OCI-LY3 (cell line): ENCODE data around the gene MTMR6.

ENCODE experiments used
- H2AFZ ChIP-seq: fragments of 200-600, 300-600 bp; shearing (Covaris generic); 2 replicates; pipeline ENCODE4 v1.6.0; 2014; ENCODE audit warnings: antibody characterized with exemption, low read depth, low read length
- H3K27ac ChIP-seq: fragments of 200-600, 300-600 bp; sonication (generic); 2 replicates; pipeline ENCODE4 v1.5.1; 2014; ENCODE audit warnings: mild to moderate bottlenecking, low read length, moderate library complexity, mixed read lengths
- H3K27me3 ChIP-seq: fragments of 200-600, 300-600 bp; sonication (generic); 2 replicates; pipeline ENCODE4 v1.6.1; 2014; ENCODE audit warnings: low read depth, low read length, mixed read lengths
- H3K36me3 ChIP-seq: fragments of 200-600, 300-600 bp; sonication (generic); replicated peaks from 2 replicates; pipeline ENCODE3; 2014; ENCODE audit warnings: low read depth, low read length, mixed read lengths
- H3K4me1 ChIP-seq: fragments of 300-600, 200-600 bp; sonication (generic); 2 replicates; pipeline ENCODE4 v1.6.1; 2014; ENCODE audit warnings: low read length, mixed read lengths
- H3K4me2 ChIP-seq: fragments of 200-600, 300-600 bp; sonication (generic); 2 replicates; pipeline ENCODE4 v1.6.1; 2014; ENCODE audit warnings: low read length, mixed read lengths
- H3K4me3 ChIP-seq: fragments of 300-600, 200-600 bp; sonication (generic); 2 replicates; pipeline ENCODE4 v1.5.1; 2014; ENCODE audit warnings: antibody characterized with exemption, mild to moderate bottlenecking, low read length, moderate library complexity
- H3K79me2 ChIP-seq: fragments of 300-600, 200-600 bp; shearing (Covaris generic); 2 replicates; pipeline ENCODE4 v1.6.1; 2014; ENCODE audit warnings: mild to moderate bottlenecking, low read length, mixed read lengths
- H3K9ac ChIP-seq: fragments of 300-600, 200-600 bp; shearing (Covaris generic); 2 replicates; pipeline ENCODE4 v1.6.0; 2014; ENCODE audit warnings: mild to moderate bottlenecking, low read length, moderate library complexity
- H3K9me3 ChIP-seq: fragments of 200-600, 300-600 bp; shearing (Covaris generic); 2 replicates; pipeline ENCODE4 v1.6.1; 2014; ENCODE audit warnings: low read length, mixed read lengths; ENCODE audit not compliant: insufficient read depth
- H4K20me1 ChIP-seq: fragments of 200-600, 300-600 bp; sonication (generic); 2 replicates; pipeline ENCODE4 v1.6.1; 2016; ENCODE audit warnings: low read length, mixed read lengths; ENCODE audit not compliant: insufficient read depth
- CTCF ChIP-seq: fragments of 200-600, 300-600 bp; sonication (generic); IDR thresholded peaks from 2 replicates; pipeline ENCODE4 v1.5.1; 2014; ENCODE audit warnings: antibody characterized with exemption, low read length, low read depth
- EZH2phosphoT487 ChIP-seq: fragments of 200-600 bp; shearing (Covaris generic); IDR thresholded peaks from 2 replicates; pipeline ENCODE4 v1.6.1; 2018; ENCODE audit warnings: antibody characterized with exemption, mixed run types, low read depth

MTMR6 gene

GRCh38 chr13:25244123-25244522 lies 43.2 kb downstream of the MTMR6 start:
- Histone ChIP-seq H3K9me3 (no peaks in the 10 kb centered on the region), H4K20me1 (no peaks in the 10 kb centered on the region), H3K79me2 (no peaks in the 10 kb centered on the region), H3K27ac (no peak overlapping the region), H3K4me2 (no peak overlapping the region), H3K4me3 (no peak overlapping the region), H2AFZ (no peak overlapping the region), H3K4me1 (peaks cover 28% of the 10 kb centered on the region), H3K27me3 (no peaks in the 10 kb centered on the region), H3K9ac (no peak overlapping the region), H3K36me3 (peaks cover 28% of the 10 kb centered on the region)
- TF ChIP-seq CTCF (no peak), EZH2phosphoT487 (no peak)

- H4K20me1 ChIP-seq, result no peaks in the 10 kb centered on the region
These were observed 44.3 kb downstream of the MTMR6 start for GRCh38 chr13:25242956-25243355.

GRCh38 chr13:25241007-25241406 lies 46.3 kb downstream of the MTMR6 start:
- no peak for TF ChIP-seq EZH2phosphoT487

More at GRCh38 chr13:25242956-25243355, 44.3 kb downstream of the MTMR6 start:
- no peak overlapping the region for H3K9ac ChIP-seq
- H3K4me1 ChIP-seq, result peaks cover 18% of the 10 kb centered on the region
- peaks cover 22% of the 10 kb centered on the region for H3K36me3 ChIP-seq
- no peaks in the 10 kb centered on the region for H3K9me3 ChIP-seq
- H3K27me3 ChIP-seq, result no peaks in the 10 kb centered on the region
- no peak overlapping the region for H3K4me3 ChIP-seq
- no peak overlapping the region for H2AFZ ChIP-seq
- H3K4me2 ChIP-seq, result no peak overlapping the region
- H3K27ac ChIP-seq, result no peak overlapping the region
- TF ChIP-seq EZH2phosphoT487 (no peak), CTCF (no peak)
- no peaks in the 10 kb centered on the region for H3K79me2 ChIP-seq

GRCh38 chr13:25237083-25237482 lies 50.2 kb downstream of the MTMR6 start:
- peak overlapping the region; percentile 41 for H3K9ac ChIP-seq
- H3K27me3 ChIP-seq, result no peaks in the 10 kb centered on the region
- H3K4me1 ChIP-seq, result peaks cover 34% of the 10 kb centered on the region

More at GRCh38 chr13:25241007-25241406, 46.3 kb downstream of the MTMR6 start:
- no peaks in the 10 kb centered on the region for H3K9me3 ChIP-seq
- no peak overlapping the region for H3K4me2 ChIP-seq
- H4K20me1 ChIP-seq, result no peaks in the 10 kb centered on the region
- no peak overlapping the region for H2AFZ ChIP-seq
- H3K36me3 ChIP-seq, result peaks cover 17% of the 10 kb centered on the region
- H3K27me3 ChIP-seq, result no peaks in the 10 kb centered on the region
- peaks cover 25% of the 10 kb centered on the region for H3K4me1 ChIP-seq
- no peak overlapping the region for H3K9ac ChIP-seq
- H3K79me2 ChIP-seq, result no peaks in the 10 kb centered on the region
- H3K4me3 ChIP-seq, result no peak overlapping the region
- H3K27ac ChIP-seq, result no peak overlapping the region

More at GRCh38 chr13:25237083-25237482, 50.2 kb downstream of the MTMR6 start:
- TF ChIP-seq EZH2phosphoT487 (no peak), CTCF (no peak)
- Histone ChIP-seq H3K27ac (peak overlapping the region; percentile 47), H3K36me3 (peaks cover 6% of the 10 kb centered on the region), H3K4me2 (peak overlapping the region; percentile 56), H2AFZ (0 out of 2 replicates have a peak overlapping the region, but pooled peaks have one; percentile 5), H3K79me2 (no peaks in the 10 kb centered on the region), H3K9me3 (no peaks in the 10 kb centered on the region), H3K4me3 (no peak overlapping the region), H4K20me1 (no peaks in the 10 kb centered on the region)
